OCI-LY3 (cell line): Measurements from ENCODE around the gene ENTR1.

Source experiments
- H2AFZ ChIP-seq: fragments of 200-600, 300-600 bp; shearing (Covaris generic); 2 replicates; pipeline ENCODE4 v1.6.0; 2014; ENCODE audit warnings: antibody characterized with exemption, low read depth, low read length
- H3K27ac ChIP-seq: fragments of 200-600, 300-600 bp; sonication (generic); 2 replicates; pipeline ENCODE4 v1.5.1; 2014; ENCODE audit warnings: mild to moderate bottlenecking, low read length, moderate library complexity, mixed read lengths
- H3K27me3 ChIP-seq: fragments of 200-600, 300-600 bp; sonication (generic); 2 replicates; pipeline ENCODE4 v1.6.1; 2014; ENCODE audit warnings: low read depth, low read length, mixed read lengths
- H3K36me3 ChIP-seq: fragments of 200-600, 300-600 bp; sonication (generic); replicated peaks from 2 replicates; pipeline ENCODE3; 2014; ENCODE audit warnings: low read depth, low read length, mixed read lengths
- H3K4me1 ChIP-seq: fragments of 300-600, 200-600 bp; sonication (generic); 2 replicates; pipeline ENCODE4 v1.6.1; 2014; ENCODE audit warnings: low read length, mixed read lengths
- H3K4me2 ChIP-seq: fragments of 200-600, 300-600 bp; sonication (generic); 2 replicates; pipeline ENCODE4 v1.6.1; 2014; ENCODE audit warnings: low read length, mixed read lengths
- H3K4me3 ChIP-seq: fragments of 300-600, 200-600 bp; sonication (generic); 2 replicates; pipeline ENCODE4 v1.5.1; 2014; ENCODE audit warnings: antibody characterized with exemption, mild to moderate bottlenecking, low read length, moderate library complexity
- H3K79me2 ChIP-seq: fragments of 300-600, 200-600 bp; shearing (Covaris generic); 2 replicates; pipeline ENCODE4 v1.6.1; 2014; ENCODE audit warnings: mild to moderate bottlenecking, low read length, mixed read lengths
- H3K9ac ChIP-seq: fragments of 300-600, 200-600 bp; shearing (Covaris generic); 2 replicates; pipeline ENCODE4 v1.6.0; 2014; ENCODE audit warnings: mild to moderate bottlenecking, low read length, moderate library complexity
- H3K9me3 ChIP-seq: fragments of 200-600, 300-600 bp; shearing (Covaris generic); 2 replicates; pipeline ENCODE4 v1.6.1; 2014; ENCODE audit warnings: low read length, mixed read lengths; ENCODE audit not compliant: insufficient read depth
- H4K20me1 ChIP-seq: fragments of 200-600, 300-600 bp; sonication (generic); 2 replicates; pipeline ENCODE4 v1.6.1; 2016; ENCODE audit warnings: low read length, mixed read lengths; ENCODE audit not compliant: insufficient read depth
- CTCF ChIP-seq: fragments of 200-600, 300-600 bp; sonication (generic); IDR thresholded peaks from 2 replicates; pipeline ENCODE4 v1.5.1; 2014; ENCODE audit warnings: antibody characterized with exemption, low read length, low read depth
- EZH2phosphoT487 ChIP-seq: fragments of 200-600 bp; shearing (Covaris generic); IDR thresholded peaks from 2 replicates; pipeline ENCODE4 v1.6.1; 2018; ENCODE audit warnings: antibody characterized with exemption, mixed run types, low read depth

The ENTR1 gene

GRCh38 chr9:136433849-136434579 is 23.6 kb upstream of the ENTR1 start:
- Histone ChIP-seq H3K9me3 (no peaks in the 10 kb centered on the region), H3K4me1 (peaks cover 10% of the 10 kb centered on the region), H2AFZ (no peak overlapping the region), H3K27me3 (no peaks in the 10 kb centered on the region), H3K79me2 (peaks cover 42% of the 10 kb centered on the region), H3K36me3 (peaks cover 2% of the 10 kb centered on the region), H3K9ac (no peak overlapping the region), H3K27ac (no peak overlapping the region), H3K4me2 (no peak overlapping the region), H4K20me1 (peaks cover 22% of the 10 kb centered on the region), H3K4me3 (no peak overlapping the region)
- TF ChIP-seq CTCF, result no peak
- TF ChIP-seq EZH2phosphoT487, result no peak

DNA sequence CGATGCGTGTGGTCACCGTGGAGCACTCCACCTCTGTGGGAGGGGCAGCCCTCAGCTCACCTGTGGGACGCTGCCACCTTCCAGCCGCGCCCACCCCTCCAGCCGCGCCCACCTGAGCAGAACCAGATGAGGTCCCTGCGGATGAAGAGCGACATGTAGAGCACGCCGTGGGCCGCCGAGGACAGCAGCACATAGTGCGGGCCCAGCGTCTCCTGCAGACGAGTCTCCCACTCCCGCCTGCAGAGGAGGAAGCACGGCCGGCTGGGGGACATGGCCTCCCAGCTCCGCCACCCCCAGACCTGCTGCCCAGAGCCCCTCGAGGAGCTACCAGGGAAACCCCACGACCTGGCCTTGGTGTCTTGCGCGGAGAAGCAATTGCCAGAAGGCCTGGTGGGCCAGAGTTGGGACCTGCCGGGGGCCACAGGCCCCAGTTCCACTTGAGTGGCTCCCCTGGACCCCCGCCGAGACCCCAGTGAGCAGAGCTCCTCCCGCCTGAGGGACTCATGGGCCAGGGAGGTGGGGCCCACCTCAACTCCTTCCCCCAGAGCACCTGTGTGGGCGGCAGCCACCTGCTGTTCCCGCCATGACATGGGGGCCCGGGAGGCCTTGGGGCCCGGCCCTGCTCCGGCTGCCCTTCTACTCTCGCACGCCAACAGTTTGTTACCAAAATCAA is 22.8 kb upstream of the ENTR1 start:
- no peaks in the 10 kb centered on the region for H3K9me3 ChIP-seq
- peaks cover 33% of the 10 kb centered on the region for H3K79me2 ChIP-seq
- no peak overlapping the region for H2AFZ ChIP-seq
- H3K4me1 ChIP-seq, result peaks cover 7% of the 10 kb centered on the region
- H4K20me1 ChIP-seq, result peaks cover 22% of the 10 kb centered on the region
- no peak overlapping the region for H3K4me2 ChIP-seq
- H3K27ac ChIP-seq, result no peak overlapping the region
- peaks cover 5% of the 10 kb centered on the region for H3K36me3 ChIP-seq
- TF ChIP-seq CTCF (no peak), EZH2phosphoT487 (no peak)
- H3K9ac ChIP-seq, result no peak overlapping the region
- H3K27me3 ChIP-seq, result no peaks in the 10 kb centered on the region
- no peak overlapping the region for H3K4me3 ChIP-seq

DNA sequence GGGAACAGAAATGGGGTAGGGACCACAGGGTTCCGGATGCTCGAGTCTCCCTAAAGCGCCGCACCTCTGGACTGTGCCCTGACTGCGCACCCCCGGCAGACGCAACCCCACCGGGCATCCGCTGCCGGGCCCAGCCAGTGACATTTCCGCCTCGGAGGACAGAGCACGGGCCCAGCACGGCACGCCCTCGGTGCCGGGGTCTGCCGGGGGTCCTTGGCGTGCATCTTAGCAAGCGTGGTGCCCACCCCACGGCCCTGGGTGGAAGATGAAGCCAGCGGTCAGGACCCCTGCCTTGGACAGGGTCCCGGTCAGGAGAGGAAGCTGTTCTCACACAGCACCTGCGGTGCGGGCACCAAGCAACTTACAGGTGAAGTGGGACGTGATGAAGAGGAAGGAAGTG is 22.2 kb upstream of the ENTR1 start:
- Histone ChIP-seq H2AFZ (no peak overlapping the region), H3K9me3 (no peaks in the 10 kb centered on the region), H3K4me1 (peaks cover under 1% of the 10 kb centered on the region; the same call in 1 of the 2 replicates), H3K79me2 (peaks cover 27% of the 10 kb centered on the region), H3K4me2 (no peak overlapping the region), H3K9ac (no peak overlapping the region), H3K27me3 (no peaks in the 10 kb centered on the region), H3K27ac (no peak overlapping the region), H3K4me3 (no peak overlapping the region), H4K20me1 (peaks cover 19% of the 10 kb centered on the region), H3K36me3 (peaks cover 5% of the 10 kb centered on the region)
- TF ChIP-seq EZH2phosphoT487 (no peak), CTCF (no peak)

DNA sequence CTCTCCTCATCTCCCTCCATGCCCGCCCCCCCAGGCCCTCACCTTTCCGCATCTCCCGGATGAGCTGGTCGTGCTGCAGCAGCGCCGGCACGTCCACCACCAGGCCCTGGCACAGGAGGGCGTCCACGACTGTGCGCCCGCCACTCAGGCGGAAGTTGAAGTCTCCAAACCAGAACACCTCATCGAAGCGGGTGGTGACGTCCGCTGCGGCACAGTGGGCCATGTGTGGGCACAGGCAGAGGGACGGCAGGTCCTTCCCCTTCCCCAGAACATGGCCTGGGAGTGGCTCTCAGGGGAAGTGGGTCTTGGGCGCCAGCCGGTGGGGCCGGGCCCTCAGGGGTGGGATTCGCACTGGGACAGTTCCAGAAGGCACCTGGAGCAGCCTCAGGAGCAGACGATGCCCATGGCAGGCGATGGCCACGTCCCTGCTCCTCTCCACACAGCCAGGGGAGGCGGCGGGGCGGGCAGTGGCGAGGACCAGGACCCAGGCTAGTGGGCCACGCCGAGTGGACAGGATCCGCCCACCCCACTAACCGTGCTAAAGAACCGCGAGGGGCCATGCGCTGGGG is 21.5 kb upstream of the ENTR1 start:
- peaks cover 20% of the 10 kb centered on the region for H3K79me2 ChIP-seq
- H3K36me3 ChIP-seq, result peaks cover 5% of the 10 kb centered on the region
- H3K4me2 ChIP-seq, result no peak overlapping the region
- peaks cover 13% of the 10 kb centered on the region for H4K20me1 ChIP-seq
- no peaks in the 10 kb centered on the region for H3K27me3 ChIP-seq
- no peak overlapping the region for H3K27ac ChIP-seq
- H3K4me1 ChIP-seq, result no peaks in the 10 kb centered on the region
- no peaks in the 10 kb centered on the region for H3K9me3 ChIP-seq
- H3K4me3 ChIP-seq, result no peak overlapping the region
- H2AFZ ChIP-seq, result no peak overlapping the region
- no peak overlapping the region for H3K9ac ChIP-seq
- TF ChIP-seq CTCF (no peak), EZH2phosphoT487 (no peak)
